ENCODE measurements around the gene EDEM1.

EDEM1 gene

GRCh38 chr3:5248822-5249221, 61.3 kb downstream of the EDEM1 start:
- no peak for DNase-seq
- no peaks in the 10 kb centered on the region for H3K9me3 ChIP-seq (ENCODE audit: control insufficient read depth, low read length)

GRCh38 chr3:5250467-5251195, 63.1 kb downstream of the EDEM1 start:
- no peaks in the 10 kb centered on the region for H3K4me1 ChIP-seq (ENCODE audit: control insufficient read depth, insufficient read depth, low read length, poor library complexity, severe bottlenecking)
- H3K4me3 ChIP-seq (ENCODE audit: insufficient read depth, low read depth, low read length, poor library complexity, severe bottlenecking) = no peak overlapping the region
- H3K9me3 ChIP-seq (ENCODE audit: control insufficient read depth, low read length) = no peaks in the 10 kb centered on the region
- no peaks in the 10 kb centered on the region for H3K27me3 ChIP-seq (replicated peaks; ENCODE audit: control insufficient read depth, insufficient read depth, low read length, poor library complexity, severe bottlenecking)
- H3K27ac ChIP-seq (ENCODE audit: insufficient read depth, low read length, poor library complexity, severe bottlenecking) = no peak overlapping the region
- DNase-seq = no peak
- no peaks in the 10 kb centered on the region for H3K36me3 ChIP-seq (ENCODE audit: control insufficient read depth, insufficient read depth, low read length)

More at GRCh38 chr3:5248822-5249221, 61.3 kb downstream of the EDEM1 start:
- Histone ChIP-seq H3K27me3 (replicated peaks; ENCODE audit: control insufficient read depth, insufficient read depth, low read length, poor library complexity, severe bottlenecking) (no peaks in the 10 kb centered on the region), H3K4me1 (ENCODE audit: control insufficient read depth, insufficient read depth, low read length, poor library complexity, severe bottlenecking) (no peaks in the 10 kb centered on the region), H3K4me3 (ENCODE audit: insufficient read depth, low read depth, low read length, poor library complexity, severe bottlenecking) (no peak overlapping the region), H3K27ac (ENCODE audit: insufficient read depth, low read length, poor library complexity, severe bottlenecking) (no peak overlapping the region), H3K36me3 (ENCODE audit: control insufficient read depth, insufficient read depth, low read length) (no peaks in the 10 kb centered on the region)

- Histone ChIP-seq H3K4me3 (ENCODE audit: insufficient read depth, low read depth, low read length, poor library complexity, severe bottlenecking) (no peak overlapping the region), H3K27ac (ENCODE audit: insufficient read depth, low read length, poor library complexity, severe bottlenecking) (no peak overlapping the region), H3K9me3 (ENCODE audit: control insufficient read depth, low read length) (no peaks in the 10 kb centered on the region), H3K4me1 (ENCODE audit: control insufficient read depth, insufficient read depth, low read length, poor library complexity, severe bottlenecking) (no peaks in the 10 kb centered on the region), H3K27me3 (replicated peaks; ENCODE audit: control insufficient read depth, insufficient read depth, low read length, poor library complexity, severe bottlenecking) (no peaks in the 10 kb centered on the region), H3K36me3 (ENCODE audit: control insufficient read depth, insufficient read depth, low read length) (no peaks in the 10 kb centered on the region)
- no peak for DNase-seq
Measured at GRCh38 chr3:5251196-5251583, 63.7 kb downstream of the EDEM1 start.

- Histone ChIP-seq H3K4me1 (ENCODE audit: control insufficient read depth, insufficient read depth, low read length, poor library complexity, severe bottlenecking) (no peaks in the 10 kb centered on the region), H3K36me3 (ENCODE audit: control insufficient read depth, insufficient read depth, low read length) (no peaks in the 10 kb centered on the region), H3K27ac (ENCODE audit: insufficient read depth, low read length, poor library complexity, severe bottlenecking) (no peak overlapping the region), H3K9me3 (ENCODE audit: control insufficient read depth, low read length) (no peaks in the 10 kb centered on the region), H3K27me3 (replicated peaks; ENCODE audit: control insufficient read depth, insufficient read depth, low read length, poor library complexity, severe bottlenecking) (no peaks in the 10 kb centered on the region), H3K4me3 (ENCODE audit: insufficient read depth, low read depth, low read length, poor library complexity, severe bottlenecking) (no peak overlapping the region)
- DNase-seq = no peak
Measured at GRCh38 chr3:5252131-5252530, 64.6 kb downstream of the EDEM1 start.

GRCh38 chr3:5254281-5255048, 67.0 kb downstream of the EDEM1 start:
- Histone ChIP-seq H3K9me3 (ENCODE audit: control insufficient read depth, low read length) (no peaks in the 10 kb centered on the region), H3K4me3 (ENCODE audit: insufficient read depth, low read depth, low read length, poor library complexity, severe bottlenecking) (no peak overlapping the region), H3K4me1 (ENCODE audit: control insufficient read depth, insufficient read depth, low read length, poor library complexity, severe bottlenecking) (no peaks in the 10 kb centered on the region), H3K36me3 (ENCODE audit: control insufficient read depth, insufficient read depth, low read length) (no peaks in the 10 kb centered on the region), H3K27ac (ENCODE audit: insufficient read depth, low read length, poor library complexity, severe bottlenecking) (no peak overlapping the region), H3K27me3 (replicated peaks; ENCODE audit: control insufficient read depth, insufficient read depth, low read length, poor library complexity, severe bottlenecking) (no peaks in the 10 kb centered on the region)
- no peak for DNase-seq

GRCh38 chr3:5255404-5256344, 68.2 kb downstream of the EDEM1 start:
- H3K27ac ChIP-seq (ENCODE audit: insufficient read depth, low read length, poor library complexity, severe bottlenecking) = no peak overlapping the region
- H3K4me3 ChIP-seq (ENCODE audit: insufficient read depth, low read depth, low read length, poor library complexity, severe bottlenecking) = no peak overlapping the region
- no peaks in the 10 kb centered on the region for H3K4me1 ChIP-seq (ENCODE audit: control insufficient read depth, insufficient read depth, low read length, poor library complexity, severe bottlenecking)
- DNase-seq = no peak
- H3K27me3 ChIP-seq (replicated peaks; ENCODE audit: control insufficient read depth, insufficient read depth, low read length, poor library complexity, severe bottlenecking) = no peaks in the 10 kb centered on the region
- no peaks in the 10 kb centered on the region for H3K36me3 ChIP-seq (ENCODE audit: control insufficient read depth, insufficient read depth, low read length)
- no peaks in the 10 kb centered on the region for H3K9me3 ChIP-seq (ENCODE audit: control insufficient read depth, low read length)

GRCh38 chr3:5258526-5258925, 71.0 kb downstream of the EDEM1 start:
- no peaks in the 10 kb centered on the region for H3K36me3 ChIP-seq (ENCODE audit: control insufficient read depth, insufficient read depth, low read length)
- no peak overlapping the region for H3K4me3 ChIP-seq (ENCODE audit: insufficient read depth, low read depth, low read length, poor library complexity, severe bottlenecking)
- DNase-seq = no peak
- H3K27me3 ChIP-seq (replicated peaks; ENCODE audit: control insufficient read depth, insufficient read depth, low read length, poor library complexity, severe bottlenecking) = no peaks in the 10 kb centered on the region
- no peaks in the 10 kb centered on the region for H3K4me1 ChIP-seq (ENCODE audit: control insufficient read depth, insufficient read depth, low read length, poor library complexity, severe bottlenecking)
- no peak overlapping the region for H3K27ac ChIP-seq (ENCODE audit: insufficient read depth, low read length, poor library complexity, severe bottlenecking)
- no peaks in the 10 kb centered on the region for H3K9me3 ChIP-seq (ENCODE audit: control insufficient read depth, low read length)

- H3K27me3 ChIP-seq (replicated peaks; ENCODE audit: control insufficient read depth, insufficient read depth, low read length, poor library complexity, severe bottlenecking) = no peaks in the 10 kb centered on the region
- H3K4me3 ChIP-seq (ENCODE audit: insufficient read depth, low read depth, low read length, poor library complexity, severe bottlenecking) = no peak overlapping the region
- no peaks in the 10 kb centered on the region for H3K4me1 ChIP-seq (ENCODE audit: control insufficient read depth, insufficient read depth, low read length, poor library complexity, severe bottlenecking)
- no peaks in the 10 kb centered on the region for H3K36me3 ChIP-seq (ENCODE audit: control insufficient read depth, insufficient read depth, low read length)
- no peak overlapping the region for H3K27ac ChIP-seq (ENCODE audit: insufficient read depth, low read length, poor library complexity, severe bottlenecking)
- DNase-seq = no peak
- no peaks in the 10 kb centered on the region for H3K9me3 ChIP-seq (ENCODE audit: control insufficient read depth, low read length)
Measured at GRCh38 chr3:5260992-5261501, 73.5 kb downstream of the EDEM1 start.

GRCh38 chr3:5262507-5262906, 75.0 kb downstream of the EDEM1 start:
- Histone ChIP-seq H3K36me3 (ENCODE audit: control insufficient read depth, insufficient read depth, low read length) (no peaks in the 10 kb centered on the region), H3K9me3 (ENCODE audit: control insufficient read depth, low read length) (no peaks in the 10 kb centered on the region), H3K4me3 (ENCODE audit: insufficient read depth, low read depth, low read length, poor library complexity, severe bottlenecking) (no peak overlapping the region), H3K4me1 (ENCODE audit: control insufficient read depth, insufficient read depth, low read length, poor library complexity, severe bottlenecking) (no peaks in the 10 kb centered on the region), H3K27ac (ENCODE audit: insufficient read depth, low read length, poor library complexity, severe bottlenecking) (no peak overlapping the region), H3K27me3 (replicated peaks; ENCODE audit: control insufficient read depth, insufficient read depth, low read length, poor library complexity, severe bottlenecking) (no peaks in the 10 kb centered on the region)
- no peak for DNase-seq

All from effector memory CD4-positive, alpha-beta T cell (primary cell).